HG02610 (cell line): Measurements from ENCODE around the gene MYH9.
"Not testable (repeated sequence)": the region's sequence is repeated elsewhere in the genome, so short reads cannot be mapped to it uniquely, and the experiment has no call there.

Experiments used
- ATAC-seq: cut with Tn5 transposase; IDR thresholded peaks from one replicate; pipeline ENCODE4 v1.9.1; 2021; ENCODE audit warnings: mild to moderate bottlenecking, moderate library complexity; ENCODE audit not compliant: unreplicated experiment

The MYH9 gene

DNA sequence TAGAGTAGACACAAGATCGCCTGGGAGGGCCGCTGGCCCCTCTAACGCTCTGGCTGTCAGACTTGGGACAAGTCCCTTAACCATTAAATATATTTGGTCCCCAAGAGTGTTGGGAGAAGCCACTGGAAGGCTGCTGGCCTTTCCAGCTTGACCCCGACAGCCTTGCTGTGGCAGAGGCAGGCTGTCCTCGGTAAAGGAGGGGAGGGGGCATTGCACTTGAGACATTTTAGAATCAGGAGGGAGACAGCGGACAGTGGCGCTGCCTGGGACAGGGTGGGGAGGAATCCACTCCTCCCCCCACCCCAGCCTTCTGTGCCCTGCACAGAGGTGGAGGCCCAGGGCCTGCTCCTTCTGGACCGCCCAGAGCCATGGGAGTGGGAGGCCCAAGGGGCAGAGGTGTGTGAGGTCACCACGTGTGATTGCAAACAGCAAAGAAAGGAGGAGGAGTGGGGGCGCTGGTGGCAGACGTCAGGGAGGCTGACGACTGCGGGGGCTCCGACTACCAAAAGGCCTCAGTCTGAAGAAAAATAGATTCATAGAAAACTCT lies 105.9 kb downstream of the MYH9 start:
- ATAC-seq, result no peak

DNA sequence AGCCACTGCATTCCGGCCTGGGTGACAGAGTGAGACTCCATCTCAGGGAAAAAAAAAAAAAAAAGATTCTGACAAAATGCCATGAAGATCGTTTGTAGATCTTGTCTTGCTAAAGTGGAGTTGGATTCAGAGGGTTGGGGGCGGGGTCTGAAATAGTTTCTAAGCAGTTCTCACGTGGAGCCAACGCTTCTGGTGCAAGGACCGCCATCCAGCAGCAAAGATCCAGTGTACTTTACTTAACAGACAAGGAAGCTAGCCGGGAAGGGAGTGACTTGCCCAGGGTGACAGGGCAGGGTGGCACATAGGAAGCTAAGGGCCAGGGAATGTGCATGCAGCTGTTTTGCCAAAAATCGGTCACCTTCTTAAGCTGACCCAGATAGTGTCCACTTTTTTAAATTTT lies 107.4 kb downstream of the MYH9 start:
- ATAC-seq, result no peak

DNA sequence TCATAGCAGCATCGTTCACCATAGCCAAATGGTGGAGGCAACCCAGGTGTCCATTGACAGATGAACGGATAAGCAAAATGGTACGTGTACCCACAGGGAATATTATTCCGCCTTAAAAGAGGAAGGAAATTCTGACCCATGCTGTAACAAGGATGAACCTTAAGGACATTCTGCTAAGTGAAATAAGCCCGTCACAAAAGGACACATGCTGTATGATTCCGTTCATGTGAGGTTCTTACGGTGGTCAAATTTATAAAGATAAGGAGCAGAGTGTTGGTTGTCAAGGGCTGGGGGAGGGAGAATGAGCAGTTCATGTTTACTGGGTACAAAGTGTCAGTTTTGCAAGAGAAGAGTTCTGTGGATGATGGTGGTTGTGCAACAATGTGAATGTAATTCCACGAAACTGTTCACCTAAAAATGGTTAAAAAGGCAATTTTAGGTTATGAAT lies 108.5 kb downstream of the MYH9 start:
- no peak for ATAC-seq

DNA sequence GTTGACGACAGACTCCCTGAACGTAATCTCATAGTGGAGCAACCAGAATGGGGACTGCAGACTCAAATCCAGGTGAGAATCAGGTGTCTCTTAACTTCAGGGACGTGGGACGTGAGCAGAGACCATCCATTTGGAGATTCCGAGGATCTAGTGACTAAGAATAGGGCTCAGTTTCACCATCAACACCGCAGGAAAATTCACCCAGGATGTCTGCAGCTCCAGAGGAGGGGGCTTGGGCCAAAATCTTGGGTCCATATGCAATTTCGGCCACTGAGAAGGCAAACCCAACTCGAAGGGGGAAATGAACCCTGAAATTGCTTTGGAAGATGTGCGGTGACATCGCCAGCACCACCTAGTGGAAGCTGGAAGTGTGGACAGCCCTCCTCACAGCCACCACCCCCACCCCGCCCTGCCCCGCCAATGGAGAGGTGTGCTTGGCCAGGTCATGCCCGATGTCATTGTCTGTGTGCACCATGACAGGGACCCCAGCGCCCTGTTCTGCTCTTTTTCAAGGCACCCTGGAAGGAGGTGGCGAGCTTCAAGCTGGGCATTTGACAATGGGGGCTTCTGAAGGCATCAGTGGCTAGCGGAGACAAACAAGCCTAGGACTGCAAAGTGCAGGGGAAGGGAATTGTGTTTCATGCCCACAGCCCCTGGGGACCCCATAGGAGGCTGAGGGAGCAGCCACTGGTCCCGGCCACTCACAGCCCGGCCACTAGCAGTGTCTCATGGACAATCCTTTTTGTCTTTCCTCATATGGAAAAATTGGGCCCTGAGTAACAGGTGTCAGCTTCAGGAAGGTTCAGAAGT lies 110.1 kb downstream of the MYH9 start:
- ATAC-seq, result no peak

DNA sequence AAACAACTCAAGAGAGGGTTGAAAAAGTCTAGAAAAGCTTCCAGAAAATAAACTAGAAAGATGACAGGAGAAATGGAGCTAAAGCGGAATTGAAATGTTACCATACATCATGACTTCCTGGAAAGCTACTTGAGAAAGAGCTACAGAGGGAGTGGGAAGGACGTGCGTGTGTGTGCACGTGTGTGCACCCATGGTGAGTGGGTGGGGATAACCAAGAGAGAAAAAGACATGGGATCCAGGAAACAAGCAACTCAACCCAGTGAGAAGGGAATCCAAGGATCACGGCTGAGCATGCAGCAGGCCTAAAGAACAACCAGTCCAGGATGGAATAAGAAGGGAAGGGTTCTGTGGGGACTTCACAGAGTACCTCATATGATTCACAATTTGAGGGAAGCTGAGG lies 113.2 kb downstream of the MYH9 start:
- no peak for ATAC-seq

DNA sequence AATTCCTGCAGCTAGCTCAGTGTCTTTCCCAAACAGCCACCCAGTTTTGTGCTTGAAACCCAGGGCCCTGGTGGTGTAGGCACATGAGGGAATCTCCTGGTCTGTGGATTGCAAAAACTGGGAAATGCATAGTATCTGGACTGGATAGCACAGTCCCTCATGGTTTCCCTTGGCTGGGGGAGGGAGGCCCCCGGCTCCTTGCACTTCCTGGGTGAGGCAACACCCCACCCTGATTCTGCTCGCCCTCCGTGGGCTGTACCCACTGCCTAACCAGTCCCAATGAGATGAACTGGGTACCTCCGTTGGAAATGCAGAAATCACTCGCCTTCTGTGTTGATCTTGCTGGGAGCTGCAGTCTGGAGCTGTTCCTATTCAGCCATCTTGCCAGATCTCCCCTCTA lies 115.8 kb downstream of the MYH9 start:
- ATAC-seq, result not testable (repeated sequence)

DNA sequence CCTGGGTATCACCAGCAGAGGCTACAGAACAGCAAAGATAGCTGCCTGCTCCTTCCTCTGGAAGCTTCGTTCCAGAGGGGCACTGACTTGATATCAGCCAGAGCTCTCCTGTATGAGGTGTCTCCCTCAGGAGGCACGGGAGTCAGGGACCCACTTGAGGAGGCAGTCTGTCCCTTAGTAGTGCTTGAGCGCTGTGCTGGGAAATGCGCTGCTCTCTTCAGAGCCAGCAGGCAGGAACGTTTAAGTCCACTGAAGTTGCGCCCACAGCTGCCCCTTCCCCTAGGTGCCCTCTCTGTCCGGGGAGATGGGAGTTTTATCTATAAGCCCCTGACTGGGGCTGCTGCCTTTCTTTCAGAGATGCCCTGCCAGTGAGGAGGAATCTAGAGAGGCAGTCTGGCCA lies 116.5 kb downstream of the MYH9 start:
- not testable (repeated sequence) for ATAC-seq

DNA sequence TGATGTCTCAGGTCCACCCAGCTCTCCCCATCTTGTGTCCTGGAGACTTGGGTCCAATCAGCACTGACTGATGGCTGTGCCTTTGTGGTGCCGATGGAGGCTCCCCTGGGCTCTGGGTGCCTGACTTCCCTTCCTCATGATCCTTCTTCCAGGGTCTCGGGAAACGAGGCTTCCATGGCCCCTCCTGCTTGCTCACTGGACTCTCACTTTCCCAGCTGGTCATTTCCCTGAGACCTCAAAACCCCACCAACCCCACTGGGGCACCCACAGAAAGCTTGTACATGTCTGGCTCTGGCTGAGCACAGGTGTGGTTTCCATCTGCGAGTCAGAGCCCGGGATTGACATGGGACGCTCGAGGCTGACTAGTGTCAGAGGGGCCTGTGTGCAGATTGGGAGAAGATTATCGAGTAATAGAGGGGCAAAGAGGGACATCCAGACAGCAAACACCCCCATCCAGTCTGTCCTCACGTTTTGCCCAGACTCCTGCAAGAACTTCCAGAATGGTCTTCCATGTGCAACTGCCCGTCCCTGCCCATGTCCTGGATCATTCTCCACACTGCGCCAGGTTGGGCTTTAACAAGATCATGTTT lies 119.8 kb downstream of the MYH9 start:
- ATAC-seq, result no peak

DNA sequence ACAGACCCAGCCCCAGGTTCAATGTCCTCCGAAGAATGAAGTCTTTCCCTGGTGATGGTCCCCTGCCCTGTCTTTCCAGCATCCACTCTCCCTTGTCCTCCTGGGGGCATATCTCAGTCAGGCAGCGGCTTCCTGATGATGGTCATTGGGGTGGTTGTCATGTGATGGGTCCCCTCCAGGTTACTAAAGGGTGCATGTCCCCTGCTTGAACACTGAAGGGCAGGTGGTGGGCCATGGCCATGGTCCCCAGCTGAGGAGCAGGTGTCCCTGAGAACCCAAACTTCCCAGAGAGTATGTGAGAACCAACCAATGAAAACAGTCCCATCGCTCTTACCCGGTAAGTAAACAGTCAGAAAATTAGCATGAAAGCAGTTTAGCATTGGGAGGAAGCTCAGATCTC lies 120.7 kb downstream of the MYH9 start:
- ATAC-seq, result no peak

DNA sequence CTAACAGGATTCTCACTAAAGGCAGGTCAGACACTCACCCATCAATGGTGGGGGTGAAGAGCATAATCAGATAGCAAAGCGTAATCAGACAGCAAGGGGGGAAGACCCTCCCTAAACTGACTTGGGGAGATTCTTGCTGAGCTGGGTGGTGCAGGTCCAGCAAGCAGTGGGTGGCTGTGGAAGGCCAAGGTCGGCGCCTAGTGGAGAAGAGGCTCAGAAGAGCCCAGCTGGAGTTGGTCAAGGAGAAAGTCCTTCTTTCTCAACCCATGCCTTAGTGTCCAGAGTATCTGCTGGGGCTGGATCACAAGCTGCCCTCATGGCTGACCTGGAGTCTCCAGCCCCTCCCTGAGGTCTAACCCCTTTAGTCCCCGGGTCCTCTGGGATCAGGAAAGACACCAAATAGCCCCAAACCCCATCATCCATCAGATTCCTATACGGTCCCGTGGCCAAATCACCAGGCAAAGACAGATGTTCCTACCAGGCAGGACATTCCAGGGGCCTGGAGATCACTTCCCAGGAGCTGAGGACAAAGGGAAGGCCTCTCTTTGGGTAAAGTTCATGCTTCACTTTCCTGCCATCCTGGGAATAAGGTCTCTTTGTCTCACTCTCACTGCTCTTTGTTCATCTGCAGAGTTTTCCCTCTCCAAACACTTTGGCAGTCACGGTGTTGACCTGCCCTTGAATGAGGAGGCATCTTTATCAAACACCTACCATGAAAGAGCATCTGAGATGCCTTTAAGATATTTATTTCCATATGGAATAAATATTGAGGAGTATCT lies 123.7 kb downstream of the MYH9 start:
- ATAC-seq, result not testable (repeated sequence)

DNA sequence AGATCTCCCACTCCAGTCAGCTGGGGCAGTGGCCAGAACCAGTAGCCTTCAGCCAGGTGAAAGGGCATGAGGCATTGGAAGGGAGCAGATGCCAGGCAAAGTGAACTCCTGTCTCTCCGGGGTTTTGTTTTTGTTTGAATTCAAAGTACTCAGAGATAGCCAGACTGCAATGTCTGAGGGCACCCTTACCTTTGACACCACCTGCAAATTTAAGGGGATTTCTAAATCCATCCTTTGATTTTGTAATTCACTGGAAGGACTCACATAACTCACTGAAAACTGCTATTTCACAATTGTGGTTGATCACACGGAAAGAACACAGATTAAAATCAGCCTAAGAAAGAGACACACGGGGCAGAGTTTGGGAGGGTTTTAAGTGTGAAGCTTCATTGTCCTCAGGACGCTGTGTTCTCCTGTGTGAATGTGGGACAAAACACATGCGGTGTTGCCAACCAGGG lies 124.5 kb downstream of the MYH9 start:
- not testable (repeated sequence) for ATAC-seq

DNA sequence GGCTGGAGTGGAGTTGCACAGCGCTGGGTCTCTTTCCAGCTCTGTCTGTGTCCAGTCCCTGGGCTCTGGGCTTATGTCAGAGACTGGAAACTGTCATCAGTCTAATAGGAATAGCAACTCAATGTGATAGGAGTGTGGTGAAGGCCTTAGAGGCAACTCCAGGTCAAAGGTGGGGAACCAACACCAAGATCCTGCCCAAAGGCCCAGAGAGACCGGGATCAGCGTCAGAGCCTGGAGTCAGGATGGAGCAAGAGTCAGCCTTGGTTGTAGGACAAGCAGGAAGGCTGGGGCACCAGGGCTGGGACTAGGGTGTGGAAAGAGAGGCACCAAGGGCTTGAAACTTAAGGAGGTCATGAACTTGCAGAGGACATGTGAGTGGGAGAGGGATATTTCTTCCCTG lies 125.5 kb downstream of the MYH9 start:
- not testable (repeated sequence) for ATAC-seq

DNA sequence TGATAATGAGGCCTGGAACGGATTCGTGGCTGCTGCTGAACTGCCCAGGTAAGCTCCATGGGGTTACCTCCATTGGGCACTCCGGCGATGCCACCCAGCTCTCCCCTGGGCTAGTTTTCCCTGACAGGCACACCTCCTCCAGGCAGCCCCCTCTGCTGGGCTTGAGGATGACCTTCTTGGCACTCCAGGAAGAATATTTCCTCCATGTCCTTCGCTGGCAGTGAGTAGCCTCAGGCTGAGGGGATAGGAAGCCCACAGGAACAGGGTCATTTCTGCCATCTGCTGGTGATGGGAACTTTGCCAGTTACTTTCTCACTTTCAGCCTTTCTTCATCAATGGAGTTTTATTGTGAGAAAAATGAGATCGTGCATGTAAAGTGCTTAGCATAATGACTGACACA lies 126.1 kb downstream of the MYH9 start:
- ATAC-seq, result not testable (repeated sequence)

DNA sequence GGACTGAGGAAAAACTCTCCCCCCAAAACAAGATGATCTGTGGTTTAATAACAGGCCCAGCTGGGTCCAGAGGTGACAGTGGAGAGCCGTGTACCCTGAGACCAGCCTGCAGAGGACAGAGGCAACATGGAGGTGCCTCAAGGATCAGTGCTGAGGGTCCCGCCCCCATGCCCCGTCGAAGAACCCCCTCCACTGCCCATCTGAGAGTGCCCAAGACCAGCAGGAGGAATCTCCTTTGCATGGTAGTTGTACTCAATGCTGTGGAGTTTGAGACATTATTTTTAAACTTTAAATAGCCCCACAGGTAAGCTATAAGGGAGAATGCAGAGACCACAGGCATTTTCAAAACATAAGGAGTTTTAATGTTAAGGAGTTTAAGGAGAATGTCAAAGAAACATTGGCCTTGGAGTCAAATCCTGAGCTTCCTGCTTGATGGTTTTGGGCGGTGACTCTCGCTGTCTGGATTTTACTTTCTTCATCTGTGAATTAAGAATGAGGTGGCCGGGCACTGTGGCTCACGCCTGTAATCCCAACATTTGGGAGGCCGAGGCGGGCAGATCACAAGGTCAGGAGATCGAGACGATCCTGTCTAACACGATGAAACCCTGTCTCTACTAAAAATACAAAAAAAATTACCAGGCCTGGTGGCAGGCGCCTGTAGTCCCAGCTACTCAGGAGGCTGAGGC lies 128.0 kb downstream of the MYH9 start:
- no peak for ATAC-seq

DNA sequence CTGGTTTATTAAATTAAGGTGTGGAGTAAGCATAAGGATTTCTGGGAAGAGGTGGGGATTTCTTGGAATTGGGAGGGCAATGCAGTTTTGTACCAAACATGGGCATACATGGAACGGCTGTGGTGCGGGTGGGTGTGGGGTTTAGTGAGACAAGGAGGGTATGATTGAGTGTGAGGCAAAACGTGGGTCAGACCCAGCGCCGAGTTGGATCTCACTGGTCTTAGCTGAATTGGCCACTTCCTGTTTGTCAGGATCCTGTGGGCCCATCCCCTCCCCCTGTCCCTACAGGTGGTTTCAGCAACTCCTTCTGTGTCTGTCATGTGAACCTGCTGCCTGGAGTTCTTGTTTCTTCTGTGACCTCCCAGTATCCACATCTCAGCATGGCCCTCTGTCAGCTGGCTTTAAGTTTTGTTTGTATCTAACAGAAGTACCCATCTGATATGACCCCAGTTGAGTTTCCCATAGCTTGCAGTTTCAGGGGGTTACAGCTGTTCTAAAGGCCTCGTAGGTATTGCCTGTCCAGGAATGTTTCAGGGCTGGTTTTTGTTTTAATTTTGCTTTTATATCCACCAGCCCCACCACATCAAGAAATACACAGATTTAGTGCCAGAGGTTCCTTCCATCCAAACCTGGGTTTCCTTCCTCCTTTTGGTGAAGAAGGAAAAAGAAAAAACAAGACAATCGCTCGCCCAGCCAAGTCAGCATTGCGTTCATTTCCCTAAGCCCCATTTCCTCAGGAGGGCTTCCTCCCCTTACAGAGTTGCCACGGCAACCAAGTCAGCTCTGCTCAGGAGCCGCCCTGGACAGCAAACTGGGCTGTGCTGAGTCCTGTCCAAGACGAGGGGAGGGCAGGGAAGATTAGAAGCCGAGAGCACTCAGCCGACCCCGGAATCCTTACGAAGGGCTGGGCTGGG lies 128.8 kb downstream of the MYH9 start:
- no peak for ATAC-seq

DNA sequence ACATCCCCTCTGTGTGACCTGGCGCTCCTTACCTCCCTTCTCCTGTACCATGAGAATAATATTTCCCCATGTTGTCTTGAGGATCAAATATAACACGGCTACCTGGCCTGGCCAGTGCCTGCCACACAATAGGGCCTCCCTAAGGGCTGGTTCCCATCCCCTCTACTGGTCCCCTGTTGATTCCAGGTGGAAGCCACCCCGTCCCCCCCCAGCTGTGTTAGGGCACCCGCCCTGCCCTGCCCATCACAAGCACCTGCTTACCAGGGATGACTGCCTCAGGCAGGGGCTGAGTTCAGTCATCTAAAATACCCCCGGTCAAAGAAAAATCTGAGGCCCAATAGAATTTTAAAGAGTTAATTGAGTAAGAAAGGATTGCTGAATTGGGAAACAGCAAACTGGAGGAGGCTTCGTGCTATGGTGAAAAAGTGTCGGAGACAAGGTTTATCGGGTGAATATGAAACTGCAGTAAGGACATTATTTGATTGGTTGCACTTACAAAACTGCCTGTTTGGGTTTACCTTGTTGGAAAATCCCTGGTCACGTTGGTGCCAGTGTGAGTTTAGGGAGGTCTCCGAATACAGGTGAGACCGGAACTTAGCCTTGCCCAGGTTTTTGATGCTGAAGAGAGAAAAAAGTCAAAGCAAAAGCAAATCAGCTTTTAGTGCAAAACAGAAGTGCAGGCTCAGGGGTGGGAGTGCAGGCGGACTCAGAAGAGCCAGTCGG lies 129.7 kb downstream of the MYH9 start:
- ATAC-seq, result no peak

DNA sequence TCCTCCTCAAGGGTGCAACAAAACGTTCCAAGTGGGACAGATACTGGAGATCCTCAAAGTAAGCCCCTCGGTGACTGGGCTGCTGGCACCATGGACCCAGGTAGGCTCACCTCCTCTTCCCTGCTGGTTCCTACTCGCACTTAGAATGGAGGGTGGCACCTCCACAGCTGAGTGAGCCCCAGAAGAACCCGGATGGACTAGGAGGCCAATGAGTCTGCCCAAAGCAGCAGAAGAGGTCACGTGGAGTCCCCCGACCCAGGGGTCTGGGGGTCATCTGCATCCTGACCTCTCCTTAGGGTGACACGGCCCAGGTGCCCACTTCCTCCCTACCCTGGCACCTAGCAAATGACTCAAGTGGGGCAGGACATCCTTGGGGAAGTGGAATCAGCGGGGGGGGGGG lies 130.5 kb downstream of the MYH9 start:
- no peak for ATAC-seq

DNA sequence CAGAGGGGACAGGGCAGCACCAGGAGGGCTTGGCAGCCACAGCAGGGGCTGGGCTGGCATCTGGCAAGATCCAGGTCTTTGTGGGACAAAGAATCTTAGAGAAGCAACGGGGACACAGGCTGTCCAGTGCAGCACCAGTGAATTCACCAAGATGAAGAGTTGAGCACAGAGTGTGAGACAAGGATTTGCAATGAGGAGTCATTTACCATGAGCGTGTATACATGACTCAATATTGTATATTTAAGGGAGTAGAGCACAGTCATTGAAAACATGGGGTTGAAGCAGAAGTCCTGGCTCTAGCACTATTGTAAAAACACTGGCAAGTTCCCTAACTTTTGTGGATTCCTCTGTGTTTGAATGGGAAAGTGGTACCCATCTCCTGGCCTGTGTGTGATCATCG lies 131.3 kb downstream of the MYH9 start:
- no peak for ATAC-seq

DNA sequence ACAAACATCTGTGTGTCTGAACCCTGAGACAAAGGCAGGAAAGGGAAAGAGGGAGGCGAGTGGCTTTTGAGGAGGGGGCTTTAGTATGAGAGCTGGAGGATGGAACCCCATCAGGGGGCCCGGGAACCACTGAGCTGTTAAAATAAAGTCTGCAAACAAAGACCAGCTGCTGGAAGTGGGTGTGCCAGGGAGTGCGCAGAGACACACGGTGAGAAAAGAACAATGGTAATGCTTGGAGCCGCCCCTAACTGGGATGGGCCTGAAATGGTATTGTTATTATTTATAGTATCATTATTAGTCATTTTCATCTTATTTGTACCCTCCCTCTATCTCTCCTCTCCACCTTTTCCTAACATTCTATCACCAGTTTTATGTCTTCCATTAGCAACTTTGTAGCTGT lies 132.2 kb downstream of the MYH9 start:
- not testable (repeated sequence) for ATAC-seq
